BE2C (cell line): Measurements from ENCODE around the gene NNT.

Experiments used
- DNase-seq: peaks from one replicate; pipeline ENCODE4 v3.0.0-alpha.2; 2020
- H3K27me3 ChIP-seq: fragments of 250-450 bp; sonication (Bioruptor Pico); 2 replicates; pipeline ENCODE4 v1.5.1; 2020; ENCODE audit warnings: mild to moderate bottlenecking
- H3K36me3 ChIP-seq: fragments of 250-450 bp; sonication (Bioruptor Pico); 2 replicates; pipeline ENCODE4 v1.5.1; 2020; ENCODE audit warnings: mild to moderate bottlenecking
- H3K4me1 ChIP-seq: fragments of 250-450 bp; sonication (Bioruptor Pico); 2 replicates; pipeline ENCODE4 v1.5.1; 2020
- H3K4me3 ChIP-seq: 2 replicates; pipeline ENCODE4 v1.5.1; 2011; ENCODE audit warnings: low read depth, low read length
- H3K9me3 ChIP-seq: fragments of 250-450 bp; sonication (Bioruptor Pico); 2 replicates; pipeline ENCODE4 v1.5.1; 2020
- TF ChIP-seq, protein P1 (sequence below): IDR thresholded peaks from 2 replicates; pipeline ENCODE4 v1.5.1; 2012; ENCODE audit warnings: mild to moderate bottlenecking, low read depth, low read length

NNT gene

DNA sequence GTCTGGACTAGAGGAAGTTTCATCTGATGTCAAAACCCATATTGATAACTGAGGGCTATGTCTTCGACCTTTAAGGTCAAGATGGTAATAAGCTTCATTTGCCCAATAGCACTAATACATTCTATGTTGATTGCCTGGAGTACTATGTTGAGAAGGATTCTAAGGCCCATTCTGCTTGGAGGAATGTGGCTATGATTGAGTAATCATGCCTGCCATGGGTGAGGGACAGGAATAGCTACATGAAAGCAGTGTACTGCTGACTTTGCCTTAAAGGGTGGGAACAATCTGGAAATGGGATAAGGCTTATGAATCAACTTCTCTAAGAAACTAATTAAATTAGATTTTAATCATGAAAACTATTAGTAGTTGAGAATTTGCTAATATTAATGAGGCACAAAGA is 13.6 kb downstream of the NNT start:
- no peaks in the 10 kb centered on the region for H3K27me3 ChIP-seq
- H3K36me3 ChIP-seq: peaks cover 48% of the 10 kb centered on the region
- no peak overlapping the region for H3K4me3 ChIP-seq
- H3K4me1 ChIP-seq: no peaks in the 10 kb centered on the region
- no peak for DNase-seq
- TF ChIP-seq, protein P1, sequence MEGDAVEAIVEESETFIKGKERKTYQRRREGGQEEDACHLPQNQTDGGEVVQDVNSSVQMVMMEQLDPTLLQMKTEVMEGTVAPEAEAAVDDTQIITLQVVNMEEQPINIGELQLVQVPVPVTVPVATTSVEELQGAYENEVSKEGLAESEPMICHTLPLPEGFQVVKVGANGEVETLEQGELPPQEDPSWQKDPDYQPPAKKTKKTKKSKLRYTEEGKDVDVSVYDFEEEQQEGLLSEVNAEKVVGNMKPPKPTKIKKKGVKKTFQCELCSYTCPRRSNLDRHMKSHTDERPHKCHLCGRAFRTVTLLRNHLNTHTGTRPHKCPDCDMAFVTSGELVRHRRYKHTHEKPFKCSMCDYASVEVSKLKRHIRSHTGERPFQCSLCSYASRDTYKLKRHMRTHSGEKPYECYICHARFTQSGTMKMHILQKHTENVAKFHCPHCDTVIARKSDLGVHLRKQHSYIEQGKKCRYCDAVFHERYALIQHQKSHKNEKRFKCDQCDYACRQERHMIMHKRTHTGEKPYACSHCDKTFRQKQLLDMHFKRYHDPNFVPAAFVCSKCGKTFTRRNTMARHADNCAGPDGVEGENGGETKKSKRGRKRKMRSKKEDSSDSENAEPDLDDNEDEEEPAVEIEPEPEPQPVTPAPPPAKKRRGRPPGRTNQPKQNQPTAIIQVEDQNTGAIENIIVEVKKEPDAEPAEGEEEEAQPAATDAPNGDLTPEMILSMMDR: no peak
- H3K9me3 ChIP-seq: no peaks in the 10 kb centered on the region

DNA sequence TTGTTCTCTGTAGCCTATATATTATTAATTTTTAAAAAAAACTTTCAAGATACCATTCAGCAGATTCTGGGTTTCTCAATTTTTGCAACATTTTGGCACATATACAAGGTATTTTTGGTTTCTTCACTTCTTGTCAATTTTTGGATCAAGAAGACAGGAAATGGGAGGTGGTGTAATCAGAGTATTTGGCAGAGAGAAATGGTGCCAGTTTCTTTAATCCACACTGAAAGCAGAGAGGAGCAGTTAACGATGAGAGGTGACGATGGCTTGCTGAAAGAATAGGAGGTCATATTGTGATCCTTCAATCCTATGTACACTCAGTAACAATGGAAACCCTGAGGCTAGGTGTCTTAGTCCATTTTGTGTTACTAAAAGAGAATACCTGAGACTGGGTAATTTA is 16.4 kb downstream of the NNT start:
- H3K4me1 ChIP-seq: no peaks in the 10 kb centered on the region
- DNase-seq: no peak
- no peaks in the 10 kb centered on the region for H3K27me3 ChIP-seq
- no peak overlapping the region for H3K4me3 ChIP-seq
- TF ChIP-seq, protein P1: no peak
- peaks cover 30% of the 10 kb centered on the region for H3K36me3 ChIP-seq
- no peaks in the 10 kb centered on the region for H3K9me3 ChIP-seq

DNA sequence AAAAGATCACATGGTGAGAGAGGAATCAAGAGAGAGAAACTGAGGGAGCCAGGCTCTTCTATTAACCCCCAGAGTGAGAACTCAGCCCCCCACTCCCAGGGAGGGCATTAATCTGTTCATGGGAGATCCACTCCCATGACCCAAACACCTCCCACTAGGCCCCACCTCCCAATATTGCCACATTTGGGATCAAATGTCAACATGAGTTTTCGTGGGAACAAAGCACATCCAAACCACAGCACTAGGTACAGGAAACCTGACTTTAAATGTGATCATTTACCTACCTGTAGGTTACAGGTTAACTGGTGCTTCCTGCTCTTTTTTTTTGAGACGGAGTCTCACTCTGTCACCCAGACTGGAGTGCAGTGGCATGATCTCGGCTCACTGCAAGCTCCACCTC is 16.9 kb downstream of the NNT start:
- DNase-seq: no peak
- Histone ChIP-seq H3K9me3 (no peaks in the 10 kb centered on the region), H3K4me1 (no peaks in the 10 kb centered on the region), H3K4me3 (no peak overlapping the region), H3K27me3 (no peaks in the 10 kb centered on the region), H3K36me3 (peaks cover 30% of the 10 kb centered on the region)
- TF ChIP-seq, protein P1: no peak

DNA sequence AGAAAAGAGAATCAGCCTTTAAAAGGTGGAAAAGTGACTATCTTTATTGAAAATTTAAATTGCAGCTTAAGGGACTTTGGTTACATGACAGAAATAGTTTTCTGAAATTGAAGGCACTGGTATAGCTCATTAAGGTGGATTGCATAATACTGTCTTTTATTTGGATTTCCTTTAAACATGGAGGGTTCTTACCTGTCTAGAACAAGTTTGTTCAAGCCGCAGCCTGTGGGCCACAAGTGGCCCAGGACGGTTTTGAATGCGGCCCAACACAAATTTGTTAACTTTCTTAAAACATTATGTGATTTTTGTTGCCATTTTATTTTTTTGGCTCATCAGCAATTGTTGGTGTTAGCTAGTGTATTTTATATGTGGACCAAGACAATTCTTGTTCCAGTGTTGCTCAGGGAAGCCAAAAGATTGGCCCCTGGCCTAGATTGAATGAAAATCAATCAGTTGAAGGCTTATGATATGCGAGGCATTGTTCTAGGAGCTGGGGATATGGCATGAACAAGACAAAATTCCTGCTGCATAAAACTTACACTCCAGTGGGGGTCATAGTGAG is 18.0 kb downstream of the NNT start:
- no peak for DNase-seq
- Histone ChIP-seq H3K27me3 (no peaks in the 10 kb centered on the region), H3K4me1 (no peaks in the 10 kb centered on the region), H3K4me3 (no peak overlapping the region), H3K36me3 (peaks cover 23% of the 10 kb centered on the region), H3K9me3 (no peaks in the 10 kb centered on the region)
- TF ChIP-seq, protein P1: no peak

DNA sequence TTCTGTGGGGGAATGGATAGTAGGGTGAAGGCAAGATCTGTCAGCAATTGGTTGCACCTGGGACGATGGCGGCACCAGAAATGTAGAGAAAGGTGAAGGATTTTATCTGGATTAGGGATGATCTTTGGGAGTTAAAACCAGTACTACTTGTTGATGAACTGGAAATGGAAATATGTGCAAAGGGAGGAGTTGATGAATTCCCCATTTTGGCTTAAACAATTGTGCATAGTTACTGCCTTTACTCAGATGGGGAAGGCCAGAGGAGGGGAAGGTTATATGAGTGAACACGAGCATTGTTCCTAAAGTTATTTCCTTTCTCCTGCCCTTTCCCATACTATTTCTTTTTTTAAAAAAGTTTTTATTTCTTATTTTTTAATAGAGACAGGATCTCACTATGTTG is 19.1 kb downstream of the NNT start:
- peaks cover 14% of the 10 kb centered on the region for H3K36me3 ChIP-seq
- H3K4me1 ChIP-seq: no peaks in the 10 kb centered on the region
- no peaks in the 10 kb centered on the region for H3K27me3 ChIP-seq
- no peak for DNase-seq
- no peaks in the 10 kb centered on the region for H3K9me3 ChIP-seq
- no peak overlapping the region for H3K4me3 ChIP-seq
- TF ChIP-seq, protein P1: no peak

DNA sequence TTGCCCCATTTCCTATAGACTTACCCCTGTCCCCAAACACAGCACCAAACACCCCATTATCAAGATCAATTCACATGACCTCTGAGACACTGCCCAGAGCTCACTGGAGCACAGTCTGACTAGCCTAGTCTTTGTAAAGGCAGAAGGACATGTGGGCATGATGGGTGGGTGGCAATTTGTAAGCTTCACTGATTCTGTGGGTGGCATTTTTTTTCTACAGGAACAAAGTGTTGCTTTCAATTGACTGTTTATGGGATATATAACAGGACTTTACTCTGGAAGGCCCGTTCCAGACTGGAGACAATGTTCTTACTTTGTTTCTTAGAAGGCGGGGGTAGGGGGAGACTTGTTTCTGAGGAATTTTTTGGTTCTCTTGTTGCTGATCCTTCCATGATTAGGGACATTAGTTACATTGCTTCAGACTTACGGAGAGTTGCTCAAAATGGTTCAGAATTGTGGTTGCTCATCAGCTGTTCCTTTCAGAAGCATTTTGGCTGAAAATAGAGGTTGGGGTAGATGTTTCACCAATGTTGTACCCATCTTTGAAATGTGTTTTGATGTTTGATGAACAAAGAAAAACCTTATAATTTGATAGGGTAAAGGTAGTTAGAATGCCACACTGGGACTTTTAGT is 20.2 kb downstream of the NNT start:
- H3K9me3 ChIP-seq: no peaks in the 10 kb centered on the region
- no peaks in the 10 kb centered on the region for H3K4me1 ChIP-seq
- DNase-seq: no peak
- no peak overlapping the region for H3K4me3 ChIP-seq
- TF ChIP-seq, protein P1: no peak
- H3K36me3 ChIP-seq: peaks cover 10% of the 10 kb centered on the region
- no peaks in the 10 kb centered on the region for H3K27me3 ChIP-seq
